Measurements from ENCODE around the gene SLC34A1. TPM values are rescaled to one million over a fixed set of nuclear protein-coding genes. Genes with fewer than 3 reads are reported as not detected.

The SLC34A1 gene, protein sequence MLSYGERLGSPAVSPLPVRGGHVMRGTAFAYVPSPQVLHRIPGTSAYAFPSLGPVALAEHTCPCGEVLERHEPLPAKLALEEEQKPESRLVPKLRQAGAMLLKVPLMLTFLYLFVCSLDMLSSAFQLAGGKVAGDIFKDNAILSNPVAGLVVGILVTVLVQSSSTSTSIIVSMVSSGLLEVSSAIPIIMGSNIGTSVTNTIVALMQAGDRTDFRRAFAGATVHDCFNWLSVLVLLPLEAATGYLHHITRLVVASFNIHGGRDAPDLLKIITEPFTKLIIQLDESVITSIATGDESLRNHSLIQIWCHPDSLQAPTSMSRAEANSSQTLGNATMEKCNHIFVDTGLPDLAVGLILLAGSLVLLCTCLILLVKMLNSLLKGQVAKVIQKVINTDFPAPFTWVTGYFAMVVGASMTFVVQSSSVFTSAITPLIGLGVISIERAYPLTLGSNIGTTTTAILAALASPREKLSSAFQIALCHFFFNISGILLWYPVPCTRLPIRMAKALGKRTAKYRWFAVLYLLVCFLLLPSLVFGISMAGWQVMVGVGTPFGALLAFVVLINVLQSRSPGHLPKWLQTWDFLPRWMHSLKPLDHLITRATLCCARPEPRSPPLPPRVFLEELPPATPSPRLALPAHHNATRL
- 0.11 and 0.39 TPM in 2 replicates for total RNA-seq

DNA sequence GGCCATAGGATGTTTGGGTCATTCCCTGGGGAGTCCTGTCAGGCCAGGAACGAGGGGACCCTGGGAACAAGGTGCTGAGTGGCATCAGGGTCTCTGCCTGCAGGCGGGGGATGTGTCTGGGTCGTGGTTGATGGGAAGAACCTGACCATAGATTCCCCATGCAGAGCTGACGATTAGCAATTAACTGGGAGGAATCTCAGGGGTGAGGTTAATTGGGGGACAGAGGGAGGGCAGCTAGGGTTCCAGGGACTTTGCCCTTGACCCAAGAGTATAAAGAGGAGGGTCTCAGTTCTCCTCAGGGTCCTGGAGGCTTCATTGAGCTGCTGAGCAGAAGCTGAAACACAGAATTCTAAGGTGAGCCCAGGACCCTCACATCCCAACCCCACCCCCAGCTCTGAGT lies at the start of gene SLC34A1:
Gene SLC34A1, plus strand, starts transcription at position 301 of the 400 bp plus-strand sequence. CDS start 1,308 bp downstream, outside the sequence.

DNA sequence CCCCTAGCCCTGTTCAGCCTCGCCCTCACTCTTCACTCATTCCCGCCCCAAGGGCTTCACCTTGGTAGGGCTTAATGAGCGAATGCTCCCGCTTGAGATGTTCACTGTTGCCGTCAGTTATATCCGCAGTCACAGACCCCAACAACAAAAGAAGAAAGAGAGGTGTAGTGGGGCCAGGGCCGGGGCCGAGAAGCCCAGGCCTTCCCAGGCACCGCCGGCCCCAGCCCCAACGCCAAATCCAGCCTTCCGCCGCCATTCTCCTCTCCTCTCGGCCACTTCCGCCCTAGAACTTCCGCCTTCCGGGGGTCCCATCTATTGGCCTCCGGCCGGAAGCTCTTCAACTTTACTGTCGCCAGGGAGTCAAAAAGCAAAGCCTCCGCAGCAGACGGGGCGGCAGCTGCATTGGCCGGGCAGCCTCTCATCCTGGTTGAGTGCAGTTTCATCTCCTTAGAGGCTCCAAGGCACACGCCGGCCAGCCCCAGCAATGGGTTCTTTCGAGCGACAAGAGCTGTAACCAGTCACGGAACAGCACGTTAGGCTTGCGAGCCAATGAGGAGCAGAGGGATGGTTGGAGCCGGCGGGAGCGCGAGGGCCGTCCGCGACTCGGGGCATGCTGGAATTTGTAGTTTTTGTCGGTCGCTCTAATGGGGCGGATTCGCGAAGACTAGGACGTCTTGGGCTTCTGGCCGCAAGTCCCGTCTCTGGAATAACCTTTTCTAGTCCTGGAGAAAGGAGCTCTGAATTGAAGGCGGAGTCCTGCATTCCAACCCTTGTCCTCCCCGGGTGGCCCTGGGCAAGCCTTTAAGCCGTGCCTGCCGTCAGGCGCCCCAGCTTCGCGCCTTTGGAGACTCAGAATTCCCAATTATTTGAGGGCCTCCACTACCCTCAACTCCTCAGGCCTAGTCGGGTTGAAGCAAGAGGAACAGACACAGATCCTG lies 32.6 kb upstream of the SLC34A1 start, which contains the start of gene LMAN2:
Gene LMAN2, minus strand, starts transcription at position 277 of the 938 bp plus-strand sequence. Its CDS starts 21 bp downstream, at position 256.

DNA sequence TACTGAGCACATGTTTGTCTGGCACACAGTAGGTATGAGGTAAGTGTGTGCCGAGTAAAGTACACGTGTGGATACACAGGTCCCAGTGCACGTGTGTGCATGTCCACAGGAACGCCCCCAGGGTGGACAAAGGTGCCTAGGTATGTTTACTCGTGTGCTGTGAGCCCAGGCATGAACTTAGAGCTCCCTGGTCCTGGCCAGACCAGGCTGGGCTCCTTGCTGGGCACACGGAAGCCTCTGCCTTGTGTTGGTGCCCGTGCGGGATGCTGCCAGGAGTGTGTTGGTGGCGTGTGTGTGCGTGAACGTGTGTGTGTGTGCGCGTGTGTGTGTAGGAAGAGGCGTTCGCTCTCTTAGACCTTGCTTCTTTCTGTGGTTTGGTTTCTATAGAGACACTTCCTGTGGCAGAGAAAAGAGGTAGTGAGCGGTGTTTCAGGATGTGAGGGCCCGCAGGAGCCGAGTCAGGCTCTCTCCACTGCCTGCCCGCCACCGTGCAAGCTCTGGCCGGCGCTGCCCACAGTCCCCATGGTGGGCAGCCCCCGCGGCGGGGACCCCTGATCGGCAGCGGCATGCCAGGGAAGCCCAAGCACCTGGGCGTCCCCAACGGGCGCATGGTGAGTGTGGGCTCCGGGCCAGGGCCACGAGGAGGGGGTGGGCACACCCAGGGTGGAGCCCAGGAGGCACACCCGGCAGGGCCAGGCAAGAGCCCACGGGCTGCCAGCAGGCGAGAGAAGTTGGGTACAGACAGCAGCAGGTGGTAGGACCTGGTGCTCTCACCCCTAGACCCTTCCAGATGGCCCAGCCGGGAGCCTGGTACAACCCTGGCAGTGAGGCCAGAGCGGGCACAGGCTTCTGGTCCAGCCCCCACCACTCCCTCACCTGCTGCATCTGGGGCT lies 26.5 kb upstream of the SLC34A1 start, which contains the start of gene RGS14:
Gene RGS14, plus strand, starts transcription at position 466 of the 893 bp plus-strand sequence. Its CDS starts 101 bp downstream, at position 567.

DNA sequence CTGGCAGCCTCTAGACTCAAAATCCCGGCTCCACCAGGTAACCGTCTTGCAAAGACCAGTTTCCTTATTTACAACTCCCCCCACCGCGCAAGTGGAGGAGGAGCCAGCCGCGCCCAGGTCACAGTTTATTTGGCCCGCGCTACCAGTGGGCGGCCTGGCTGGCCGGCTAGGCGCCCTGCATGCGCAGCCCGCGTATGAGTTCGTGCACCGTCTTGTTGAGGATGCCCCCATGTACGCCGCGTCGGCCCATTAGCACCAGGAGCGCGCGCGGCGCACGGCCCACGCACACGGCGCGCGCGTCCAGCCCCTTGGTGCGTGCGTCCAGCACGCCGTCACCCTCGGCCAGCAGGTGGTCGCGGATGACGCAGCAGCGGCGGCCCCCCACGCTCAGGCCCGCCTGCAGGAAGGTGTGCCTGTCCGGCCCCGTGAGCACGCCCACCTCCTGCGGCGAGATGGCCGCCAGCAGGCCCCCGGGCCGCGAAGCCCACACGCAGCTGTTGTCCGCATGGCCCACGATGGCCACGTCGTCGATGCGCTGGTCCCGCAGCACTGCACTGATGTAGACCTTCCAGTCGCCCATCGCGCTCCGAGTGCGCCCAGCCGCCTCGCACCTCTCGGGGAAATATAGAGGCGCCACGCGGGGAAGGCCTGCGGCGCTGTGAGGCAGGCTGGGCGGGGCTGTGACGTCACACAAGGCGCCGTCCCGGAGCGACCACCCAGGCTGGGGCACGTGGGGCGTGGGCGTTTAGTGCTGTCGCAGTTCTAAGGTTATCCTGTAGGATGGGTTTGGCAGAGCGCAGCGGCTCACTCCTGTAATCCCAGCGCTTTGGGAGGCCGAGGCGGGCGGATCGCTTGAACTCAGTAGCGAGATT lies 16.0 kb downstream of the SLC34A1 start, which contains the start of gene PFN3:
Gene PFN3, minus strand, starts transcription at position 665 of the 872 bp plus-strand sequence. Its CDS starts 85 bp downstream, at position 580.

DNA sequence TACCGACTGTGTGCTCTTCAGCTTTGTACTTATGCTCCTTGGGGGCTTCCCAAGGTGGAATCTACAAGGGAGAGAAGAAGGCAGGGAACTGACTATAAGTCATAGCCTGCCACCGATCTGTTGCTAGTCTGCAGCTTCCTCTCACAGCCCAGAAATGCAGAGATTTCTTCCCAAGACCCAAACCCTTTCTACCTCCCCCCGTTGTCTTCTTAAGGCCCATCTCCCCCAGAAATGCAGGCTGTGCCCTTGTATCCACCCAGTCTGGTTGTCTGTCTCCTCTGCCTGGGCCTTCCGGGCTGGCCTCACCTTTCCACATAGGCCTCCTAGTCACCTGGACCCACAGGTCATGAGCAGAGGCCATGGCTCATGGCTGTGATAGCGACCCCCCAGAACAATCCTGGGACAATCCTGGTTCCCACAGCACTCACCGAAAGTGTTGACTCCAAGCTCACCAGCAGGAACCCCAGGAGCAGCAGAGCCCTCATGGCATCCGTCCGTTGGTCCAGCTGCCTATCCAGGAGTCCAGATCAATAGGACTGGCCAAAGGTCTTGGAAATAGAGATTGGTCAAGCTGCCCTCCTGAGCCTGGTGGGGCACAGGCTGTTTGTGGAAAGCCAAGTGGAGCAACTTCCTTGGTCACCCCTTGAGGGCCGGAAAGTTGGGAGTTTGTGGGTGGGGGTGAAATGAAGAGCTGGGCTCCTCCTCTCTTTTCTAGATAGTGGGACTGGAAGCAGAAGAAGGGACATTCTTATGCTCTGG lies 25.0 kb downstream of the SLC34A1 start, which contains the start of gene F12:
Gene F12, minus strand, starts transcription at position 522 of the 759 bp plus-strand sequence. Its CDS starts 37 bp downstream, at position 485.

DNA sequence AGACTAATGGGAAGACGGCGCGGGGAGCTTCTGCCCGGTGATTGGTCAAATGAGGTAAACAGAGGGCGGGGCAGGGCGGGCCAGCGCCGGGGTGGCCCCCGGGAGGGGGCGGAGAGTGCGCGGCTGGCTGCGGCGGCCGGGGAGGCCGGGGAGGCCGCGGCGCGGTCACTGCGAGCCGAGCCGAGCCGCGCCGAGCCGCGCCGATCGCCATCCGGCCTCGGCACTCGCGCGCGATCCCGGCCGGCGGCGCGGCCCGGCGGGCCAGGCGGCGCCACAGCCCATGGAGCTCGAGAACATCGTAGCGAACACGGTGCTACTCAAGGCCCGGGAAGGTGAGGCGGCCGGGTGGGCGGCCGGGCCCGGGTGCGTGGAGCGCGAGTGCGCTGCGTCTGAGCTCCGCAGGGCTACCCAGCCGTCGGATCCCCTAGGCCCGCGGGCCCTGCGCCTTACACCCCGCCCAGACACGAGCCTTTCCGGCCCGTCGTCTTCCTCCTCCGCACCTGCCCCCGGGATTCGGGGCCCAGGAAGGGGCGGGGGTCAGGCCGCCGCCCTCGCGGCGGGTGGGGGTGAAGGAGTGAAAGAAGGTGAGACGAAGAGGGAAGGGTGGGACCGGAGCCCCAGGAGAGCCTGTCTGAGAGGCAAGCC lies 42.5 kb downstream of the SLC34A1 start, which contains the start of gene GRK6:
Gene GRK6, plus strand, starts transcription at position 111 of the 645 bp plus-strand sequence. Its CDS starts 170 bp downstream, at position 281.

DNA sequence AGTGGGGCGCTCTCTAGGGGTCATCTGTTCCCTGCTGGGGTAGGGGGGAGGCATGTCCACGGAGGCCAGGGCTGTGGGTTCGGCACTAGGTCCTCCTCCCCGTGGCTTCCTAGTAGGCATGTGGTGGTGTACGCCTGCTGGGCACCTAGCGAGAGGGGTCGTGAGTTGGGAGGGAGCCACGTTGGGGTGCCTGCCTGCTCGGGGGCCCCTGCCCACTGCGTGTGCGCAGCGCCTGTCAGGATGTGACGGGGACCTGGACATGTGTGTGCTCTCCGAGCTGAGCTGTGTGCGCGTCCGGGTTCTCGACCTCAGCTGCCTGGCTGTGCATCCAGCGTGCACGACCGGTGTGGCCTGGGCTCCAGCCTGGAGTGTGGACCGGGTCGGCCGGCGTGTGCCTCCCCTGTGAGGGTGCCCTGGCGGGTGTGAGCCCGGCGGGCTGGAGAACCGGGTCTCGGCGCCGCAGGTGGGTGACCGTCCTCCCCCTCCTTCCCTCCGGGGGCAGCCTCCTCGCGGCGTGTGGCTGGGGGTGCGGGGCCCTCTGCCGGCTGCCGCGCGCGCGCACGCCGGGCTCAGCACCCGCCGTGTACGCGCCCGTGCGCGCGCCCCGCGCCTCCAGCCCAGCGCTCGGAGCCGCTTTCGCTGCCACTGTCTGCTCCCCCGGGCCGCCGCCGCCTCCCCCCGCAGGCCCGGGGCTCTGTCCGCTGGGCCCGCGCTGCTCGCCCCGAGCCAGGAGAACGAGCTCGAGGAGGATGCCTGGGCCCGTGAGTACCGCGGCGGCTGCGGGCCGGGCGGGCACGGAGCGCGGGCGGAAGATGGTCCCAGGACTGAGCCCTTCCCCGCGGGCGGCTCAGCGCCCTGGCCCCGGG lies 62.2 kb downstream of the SLC34A1 start, which contains the start of gene PRR7:
Gene PRR7, plus strand, starts transcription at position 615 of the 866 bp plus-strand sequence. CDS start 8,254 bp downstream, outside the sequence.

Other genes starting within 250 kb of the SLC34A1 start
- gene RAB24, start 80.7 kb upstream of the SLC34A1 start, total RNA-seq = 10.3 and 36.9 TPM in 2 replicates
- gene PRELID1, start 80.6 kb upstream of the SLC34A1 start, total RNA-seq = 49.9 and 145 TPM in 2 replicates
- gene MXD3, start 72.5 kb upstream of the SLC34A1 start, total RNA-seq = 5.1 and 7.9 TPM in 2 replicates
- gene LMAN2, start 32.8 kb upstream of the SLC34A1 start, total RNA-seq = 281 and 306 TPM in 2 replicates
- gene RGS14, start 26.5 kb upstream of the SLC34A1 start, total RNA-seq = 11.5 and 17.3 TPM in 2 replicates
- gene PFN3, start 16.2 kb downstream of the SLC34A1 start, total RNA-seq = not detected in 2 replicates
- 3.0 and 7.9 TPM in 2 replicates for gene F12, start 25.1 kb downstream of the SLC34A1 start, total RNA-seq
- 16.5 and 21.5 TPM in 2 replicates for gene GRK6, start 42.2 kb downstream of the SLC34A1 start, total RNA-seq
- gene PRR7, start 62.4 kb downstream of the SLC34A1 start, total RNA-seq = 0.98 and 1.2 TPM in 2 replicates
- gene DBN1, start 89.2 kb downstream of the SLC34A1 start, total RNA-seq = 287 and 442 TPM in 2 replicates
- gene PDLIM7, start 113.2 kb downstream of the SLC34A1 start, total RNA-seq = 96.6 and 243 TPM in 2 replicates
- 1.4 and 3.5 TPM in 2 replicates for gene DOK3, start 125.4 kb downstream of the SLC34A1 start, total RNA-seq
- gene DDX41, start 132.5 kb downstream of the SLC34A1 start, total RNA-seq = 62.4 and 88.9 TPM in 2 replicates
- 17.5 and 34.9 TPM in 2 replicates for gene FAM193B, start 170.1 kb downstream of the SLC34A1 start, total RNA-seq
- gene TMED9, start 207.8 kb downstream of the SLC34A1 start, total RNA-seq = 134 and 214 TPM in 2 replicates
- 35.7 and 62.7 TPM in 2 replicates for gene B4GALT7, start 215.7 kb downstream of the SLC34A1 start, total RNA-seq

Measured in placental epithelial cell (primary cell).